K562 (cell line): ENCODE measurements around the gene CH25H. TPM values are rescaled to one million over a fixed set of nuclear protein-coding genes. Genes with fewer than 3 reads are reported as not detected.

Experiments
- ATAC-seq: fragments of 200-7000 bp; cut with Tn5 transposase; 3 replicates; pipeline ENCODE4 v1.9.1; 2020; ENCODE audit warnings: moderate library complexity
- BruUV-seq: library from RNA; stranded (reverse); fragments of 400-500 nt; replicated peaks from 2 replicates; lab custom pipeline; 2021; lab: Mats Ljungman, UMichigan
- CTCF ChIA-PET: fragments of 300-600 bp; formaldehyde crosslinking; extraction: SDS; loops from one replicate; lab custom pipeline; 2021; ENCODE audit warnings: low intra/inter-chr PET ratio; lab: Yijun Ruan, JAX
- POLR2A ChIA-PET: fragments of 300-600, 350-650 bp; sonication (Branson Sonifier 250); formaldehyde crosslinking; extraction: SDS; loops from one replicate; lab custom pipeline; 2021; ENCODE audit warnings: antibody characterized with exemption, inconsistent platforms; lab: Yijun Ruan, JAX
- DNase-seq, 4 experiments: peaks; one replicate each; pipeline versions ENCODE4 v3.0.0 to v3.0.0-alpha.2; 2011 to 2018; ENCODE audit warnings: low spot score in 3 of 4, mixed read lengths in 3 of 4; ENCODE audit errors: extremely low read depth in 1 of 4
- FAIRE-seq: peaks from 2 replicates; lab custom pipeline; 2011; peaks lifted over from hg19 to GRCh38; lab: Jason Lieb, UNC
- H2AFZ ChIP-seq: 2 replicates; pipeline ENCODE4 v1.6.0; 2011; ENCODE audit warnings: low read depth, low read length, control low read depth, inconsistent platforms
- H3K27ac ChIP-seq: fragments of 200-600 bp; 3 replicates; pipeline ENCODE4 v1.8.0; 2011; ENCODE audit warnings: low read depth, mild to moderate bottlenecking, control low read depth, inconsistent platforms, low read length, moderate library complexity, mixed read lengths; ENCODE audit errors: extremely low read depth
- H3K27me3 ChIP-seq, 2 experiments: fragments of 300-600 bp in 1 of 2; 2 replicates in 1 of 2; 3 replicates in 1 of 2; pipeline versions ENCODE4 v1.6.0 to v1.8.0; 2011; ENCODE audit warnings: inconsistent platforms in 2 of 2, low read length in 2 of 2, mild to moderate bottlenecking in 1 of 2, mixed read lengths in 1 of 2, moderate library complexity in 1 of 2; ENCODE audit not compliant: control insufficient read depth in 2 of 2, insufficient read depth in 2 of 2
- H3K36me3 ChIP-seq: fragments of 300-600 bp; 3 replicates; pipeline ENCODE4 v1.8.0; 2011; ENCODE audit warnings: mild to moderate bottlenecking, low read length, inconsistent platforms; ENCODE audit not compliant: control insufficient read depth, insufficient read depth
- H3K4me1 ChIP-seq, 2 experiments: fragments of 200-600 bp in 1 of 2; replicated peaks in 1 of 2; 2 replicates in 1 of 2; 3 replicates in 1 of 2; pipeline versions ENCODE4 v1.5.1 to v1.8.0; 2011; ENCODE audit warnings: inconsistent platforms in 2 of 2, low read length in 2 of 2, mild to moderate bottlenecking in 1 of 2, mixed read lengths in 1 of 2, moderate library complexity in 1 of 2; ENCODE audit not compliant: control insufficient read depth in 2 of 2, insufficient read depth in 2 of 2
- H3K4me2 ChIP-seq: 2 replicates; pipeline ENCODE4 v1.6.1; 2011; ENCODE audit warnings: low read length, control low read depth, inconsistent platforms, mixed read lengths; ENCODE audit not compliant: insufficient read depth
- H3K4me3 ChIP-seq: fragments of 200-600 bp; sonication (generic), shearing (Covaris generic); 2 replicates; pipeline ENCODE4 v1.5.1; 2016; ENCODE audit warnings: control low read depth, inconsistent platforms
- H3K79me2 ChIP-seq: fragments of 200-600 bp; 3 replicates; pipeline ENCODE4 v1.8.0; 2011; ENCODE audit warnings: low read length, inconsistent platforms; ENCODE audit not compliant: control insufficient read depth, insufficient read depth
- H3K9ac ChIP-seq, 2 experiments: 2 replicates each; pipeline versions ENCODE4 v1.6.0 to v1.6.1; 2011; ENCODE audit warnings: low read depth in 2 of 2, low read length in 2 of 2, control low read depth in 1 of 2, inconsistent platforms in 1 of 2, mild to moderate bottlenecking in 1 of 2, mixed read lengths in 1 of 2; ENCODE audit not compliant: insufficient read depth in 1 of 2
- H3K9me1 ChIP-seq: one replicate; pipeline ENCODE4 v1.6.0; 2011; ENCODE audit warnings: inconsistent platforms, mild to moderate bottlenecking, low read length, moderate library complexity; ENCODE audit not compliant: control insufficient read depth, insufficient read depth
- H3K9me3 ChIP-seq: replicated peaks from 2 replicates; pipeline ENCODE4 v1.5.1; 2011; ENCODE audit warnings: low read depth, low read length, inconsistent platforms; ENCODE audit not compliant: control insufficient read depth, insufficient read depth
- H4K20me1 ChIP-seq: replicated peaks from 2 replicates; pipeline ENCODE4 v1.6.1; 2011; ENCODE audit warnings: low read length, inconsistent platforms, mixed read lengths; ENCODE audit not compliant: control insufficient read depth, insufficient read depth
- E4F1 ChIP-seq: fragments of 250-450 bp; sonication (Bioruptor Pico); IDR thresholded peaks from 2 replicates; pipeline ENCODE4 v1.5.0; 2021; ENCODE audit warnings: mild to moderate bottlenecking, borderline replicate concordance
- MAFF ChIP-seq: IDR thresholded peaks from 2 replicates; pipeline ENCODE4 v1.6.1; 2012; ENCODE audit warnings: low read length, improper control_type of control experiment
- MAFG ChIP-seq: fragments of 450-650 bp; conservative IDR thresholded peaks from 2 replicates; pipeline ENCODE4 v1.6.1; 2016; ENCODE audit warnings: missing genetic modification characterization, missing compliant biosample characterization
- MAFK ChIP-seq: IDR thresholded peaks from 2 replicates; pipeline ENCODE4 v1.6.1; 2011; ENCODE audit warnings: low read length, improper control_type of control experiment
- NFE2 ChIP-seq: IDR thresholded peaks from 2 replicates; pipeline ENCODE4 v1.6.1; 2014; ENCODE audit warnings: antibody characterized with exemption, low read depth
- NFE2L1 ChIP-seq: fragments of 450-650 bp; IDR thresholded peaks from 2 replicates; pipeline ENCODE4 v1.6.1; 2016; ENCODE audit warnings: missing genetic modification characterization, low read depth, mild to moderate bottlenecking, missing compliant biosample characterization, moderate library complexity, borderline replicate concordance
- SNIP1 ChIP-seq: fragments of 450-650 bp; IDR thresholded peaks from 2 replicates; pipeline ENCODE4 v1.7.1; 2017; ENCODE audit warnings: low read depth, mild to moderate bottlenecking
- ZNF175 ChIP-seq: fragments of 200-800 bp; sonication (Bioruptor generic); IDR thresholded peaks from 2 replicates; pipeline ENCODE4 v1.6.1; 2016; ENCODE audit warnings: low read depth, mild to moderate bottlenecking, missing genetic modification characterization, missing compliant biosample characterization
- ZNF24 ChIP-seq: fragments of 450-650 bp; IDR thresholded peaks from 2 replicates; pipeline ENCODE4 v1.6.1; 2016
- ZNF316 ChIP-seq: fragments of 450-650 bp; IDR thresholded peaks from 2 replicates; pipeline ENCODE4 v1.6.1; 2016
- ZNF436 ChIP-seq: fragments of 250-450, 450-650 bp; sonication (Bioruptor Pico); formaldehyde crosslinking; IDR thresholded peaks from 2 replicates; pipeline ENCODE4 v1.7.0; 2020; ENCODE audit warnings: mild to moderate bottlenecking
- WGBS: fragments of 100-300 bp; shearing (Covaris generic); methylation state at CpG from one replicate; pipeline ENCODE4 v1.1.6; 2016; ENCODE audit warnings: low coverage, mixed read lengths; ENCODE audit not compliant: insufficient coverage; ENCODE audit errors: missing lambda C conversion rate; 5-methylcytosine and 5-hydroxymethylcytosine counted together
- in situ Hi-C: fragments of 300-500 bp; cut with MboI; formaldehyde crosslinking; loops from 4 replicates; pipeline ENCODE4 v1.15.0; 2018; ENCODE audit warnings: inconsistent platforms, mixed read lengths
- intact Hi-C: fragments of 100-400 bp; cut with micrococcal nuclease; formaldehyde crosslinking; loops from 2 replicates; pipeline ENCODE4 v1.14.2; 2022
- polyA plus RNA-seq, 8 experiments: library from polyadenylated mRNA; depleted of rRNA in 4 of 8; stranded (reverse) in 5 of 8; unstranded in 3 of 8; fragments of >200 nt; fragmentation: Nextera tagmentation in 2 of 8; fragmentation: Illumina TruSeq in 1 of 8; extraction: Ambion mirVana in 2 of 8; extraction: Trizol in 1 of 8; gene quantifications; 2 replicates each; pipeline versions ENCODE4 v1.2.1 to v1.2.3, GENCODE V29; 2011 to 2014; ENCODE audit warnings: inconsistent platforms in 1 of 8, missing spikeins in 1 of 8
- total RNA-seq, 7 experiments: library from RNA; depleted of rRNA in 6 of 7; stranded (reverse); fragments of >200 nt in 6 of 7; fragmentation: Illumina TruSeq in 2 of 7; extraction: Trizol in 2 of 7; gene quantifications; 2 replicates each; pipeline versions ENCODE4 v1.2.1 to v1.2.3, GENCODE V29; 2011 to 2021; ENCODE audit warnings: low replicate concordance in 1 of 7

The CH25H gene
- total and polyA plus RNA-seq, 9 of the 15 experiments (the other 6 are each of a cell fraction or from before 2014, with no cell fraction given): not detected

GRCh38 chr10:89202033-89202425, 5.1 kb downstream of the CH25H start (continued):
- no peak for TF ChIP-seq E4F1 (CRISPR knock-in tag)
- TF ChIP-seq ZNF175 (CRISPR knock-in tag): no peak
- TF ChIP-seq, all 486 proteins: peak for 0

DNA sequence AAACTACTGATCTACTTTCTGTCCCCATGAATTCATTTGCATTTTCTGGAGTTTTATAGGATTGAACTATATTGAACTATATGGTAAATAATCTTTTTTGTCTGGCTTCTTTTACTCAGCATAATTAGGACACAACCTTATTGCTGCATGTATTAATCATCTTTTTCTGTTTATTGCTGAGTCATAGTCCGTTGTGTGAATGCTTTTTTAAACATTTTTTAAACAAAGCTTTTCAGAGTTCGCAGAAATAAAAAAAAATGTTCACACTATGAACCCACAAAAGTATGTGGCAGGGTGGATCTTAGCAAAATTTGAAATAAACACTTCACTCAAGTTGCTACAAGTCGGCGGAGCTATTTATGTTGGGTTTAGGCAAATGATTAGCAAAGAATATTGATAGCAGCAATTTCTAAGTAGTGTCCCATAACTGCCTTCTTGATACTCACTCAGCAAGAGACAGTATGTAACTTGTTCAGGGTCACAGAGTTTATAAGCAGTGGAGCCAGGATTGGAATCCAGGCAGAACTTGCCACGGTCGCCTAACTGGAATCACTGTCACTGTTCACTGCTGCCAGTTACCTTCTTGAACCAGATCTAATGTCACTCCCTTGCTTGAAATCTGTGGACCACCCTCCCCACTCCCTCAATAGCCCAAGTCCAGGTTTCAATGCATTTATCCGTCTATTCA, 5.6 kb downstream of the CH25H start:
- Histone ChIP-seq H2AFZ (no peak overlapping the region), H4K20me1 (no peaks in the 10 kb centered on the region), H3K27me3 (peaks cover 0 to 2% of the 10 kb centered on the region in 2 experiments; a peak in 3 of 5 replicates), H3K27ac (no peak overlapping the region), H3K4me1 (no peaks in the 10 kb centered on the region), H3K79me2 (no peaks in the 10 kb centered on the region), H3K9me3 (no peaks in the 10 kb centered on the region), H3K4me2 (no peak overlapping the region), H3K36me3 (no peaks in the 10 kb centered on the region), H3K4me3 (no peak overlapping the region), H3K9me1 (no peaks in the 10 kb centered on the region), H3K9ac (no peak overlapping the region)
- in situ Hi-C loops (no loop called here), intact Hi-C loops (no loop called here)
- DNase-seq (no peak), ATAC-seq (no peak), FAIRE-seq (no peak)
- BruUV-seq: no TSS peak
- WGBS: 0% methylated on average over 7 of the region's 7 CpGs
- ChIA-PET CTCF (no interaction called here), POLR2A (no interaction called here)
- TF ChIP-seq MAFK: peak; percentile 33; the same call in 1 of the 2 replicates
- no peak for TF ChIP-seq SNIP1
- peak; percentile 34; the same call in 1 of the 2 replicates for TF ChIP-seq MAFF
- TF ChIP-seq ZNF436 (CRISPR knock-in tag): no peak
- TF ChIP-seq NFE2L1 (tag): peak; percentile 33; the same call in 1 of the 2 replicates
- peak; percentile 51 for TF ChIP-seq NFE2
- TF ChIP-seq ZNF24: no peak
- TF ChIP-seq MAFG (tag): peak; percentile 80
- peak; percentile 54; the same call in 1 of the 2 replicates for TF ChIP-seq ZNF316
